Testis (tissue), 2 donors: ENCODE measurements around the gene ARID1B.

ENCODE experiments used
- CTCF ChIP-seq, 3 experiments: fragments of 450-650 bp in 2 of 3; fragments of 200-600 bp in 1 of 3; sonication (generic) in 1 of 3; IDR thresholded peaks; one replicate each; pipeline ENCODE4 v1.5.1; 2016 to 2019; ENCODE audit warnings: antibody characterized with exemption in 3 of 3, mild to moderate bottlenecking in 2 of 3, moderate library complexity in 1 of 3
- POLR2A ChIP-seq: fragments of 450-650 bp; IDR thresholded peaks from one replicate; pipeline ENCODE4 v1.6.1; 2017; ENCODE audit warnings: antibody characterized with exemption, mild to moderate bottlenecking, moderate library complexity

DNA sequence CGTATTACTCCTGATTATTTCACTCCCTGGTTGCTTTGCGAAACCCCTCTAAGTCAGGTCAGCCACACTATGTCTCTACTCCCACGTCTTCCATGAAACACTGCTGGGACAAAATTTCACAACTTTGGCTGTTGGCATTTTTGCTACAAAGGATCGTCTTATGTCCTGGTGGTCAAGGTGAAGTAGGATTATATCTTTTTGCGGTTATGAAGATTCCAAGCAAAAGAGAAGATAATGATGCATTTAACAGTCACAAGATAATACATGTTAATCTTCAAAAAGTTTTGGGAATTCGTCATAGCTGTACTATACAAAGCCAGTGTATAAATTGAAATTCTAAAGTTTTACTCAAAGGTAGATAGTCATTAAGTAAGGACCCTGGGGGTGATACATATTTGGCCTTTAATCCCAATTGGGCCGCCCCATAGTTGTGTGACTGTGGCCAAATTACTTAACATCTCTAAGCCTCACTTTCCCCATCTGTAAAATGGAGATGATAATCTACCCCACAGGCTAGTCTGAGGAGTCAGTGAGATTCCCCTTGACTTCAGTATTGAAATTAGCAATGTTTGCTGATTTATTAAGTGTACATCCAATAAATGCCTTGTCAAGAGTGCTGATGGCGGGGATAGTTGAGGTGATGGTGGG, 212.1 kb downstream of the ARID1B start:
- no peak for TF ChIP-seq CTCF (IDR thresholded peaks at IDR 0.05)
- no peak for TF ChIP-seq POLR2A
